SK-N-SH (cell line): Measurements from ENCODE around the gene ARHGAP15. TPM values are rescaled to one million over a fixed set of nuclear protein-coding genes. Genes with fewer than 3 reads are reported as not detected.

Experiments used
- CTCF ChIA-PET: fragments of 300-600, 350-600 bp; formaldehyde crosslinking; extraction: SDS; loops from one replicate; lab custom pipeline; 2021; lab: Yijun Ruan, JAX
- POLR2A ChIA-PET: fragments of 350-600 bp; sonication (Branson Sonifier 250); formaldehyde crosslinking; extraction: SDS; loops from one replicate; lab custom pipeline; 2020; ENCODE audit warnings: antibody characterized with exemption, inconsistent platforms; lab: Yijun Ruan, JAX
- DNase-seq: peaks from one replicate; pipeline ENCODE4 v3.0.0; 2012
- H2AFZ ChIP-seq: fragments of 200-600 bp; sonication (generic); 2 replicates; pipeline ENCODE4 v1.8.1; 2016; ENCODE audit warnings: antibody characterized with exemption, mild to moderate bottlenecking, low read depth
- H3F3A ChIP-seq: fragments of 200-600 bp; sonication (generic); replicated peaks from 2 replicates; pipeline ENCODE3; 2016; ENCODE audit warnings: antibody characterized with exemption, mild to moderate bottlenecking; ENCODE audit not compliant: insufficient read depth
- H3K27ac ChIP-seq, 2 experiments: fragments of 200-500 bp in 1 of 2; fragments of 200-600 bp in 1 of 2; sonication (Bioruptor generic) in 1 of 2; sonication (generic), shearing (Covaris generic) in 1 of 2; 2 replicates each; pipeline versions ENCODE4 v1.5.1 to v1.6.1; 2014 to 2016; ENCODE audit warnings: low read depth in 2 of 2, inconsistent platforms in 1 of 2, low read length in 1 of 2, mild to moderate bottlenecking in 1 of 2, mixed read lengths in 1 of 2
- H3K27me3 ChIP-seq: fragments of 200-600 bp; sonication (generic), shearing (Covaris generic); 2 replicates; pipeline ENCODE4 v1.6.1; 2016; ENCODE audit warnings: mixed run types; ENCODE audit not compliant: insufficient read depth
- H3K36me3 ChIP-seq, 2 experiments: fragments of 200-500 bp in 1 of 2; fragments of 200-600 bp in 1 of 2; sonication (Bioruptor generic) in 1 of 2; sonication (generic) in 1 of 2; replicated peaks in 1 of 2; 2 replicates each; pipeline versions ENCODE3 to v1.5.1; 2014 to 2016; ENCODE audit warnings: low read length in 1 of 2, mild to moderate bottlenecking in 1 of 2; ENCODE audit not compliant: insufficient read depth in 2 of 2, control insufficient read depth in 1 of 2
- H3K4me1 ChIP-seq, 2 experiments: fragments of 200-500 bp in 1 of 2; fragments of 200-600 bp in 1 of 2; sonication (Bioruptor generic) in 1 of 2; sonication (generic), shearing (Covaris generic) in 1 of 2; 2 replicates each; pipeline versions ENCODE4 v1.5.1 to v1.6.1; 2014 to 2016; ENCODE audit warnings: low read depth in 1 of 2, low read length in 1 of 2, mixed run types in 1 of 2; ENCODE audit not compliant: insufficient read depth in 2 of 2, control insufficient read depth in 1 of 2
- H3K4me2 ChIP-seq: fragments of 200-600 bp; sonication (generic), shearing (Covaris generic); 2 replicates; pipeline ENCODE4 v1.6.1; 2017; ENCODE audit warnings: mixed run types
- H3K4me3 ChIP-seq, 2 experiments: fragments of 200-500 bp in 1 of 2; fragments of 200-600 bp in 1 of 2; sonication (Bioruptor generic) in 1 of 2; sonication (generic), shearing (Covaris generic) in 1 of 2; 2 replicates each; pipeline versions ENCODE4 v1.5.1 to v1.8.1; 2014 to 2016; ENCODE audit warnings: low read depth in 2 of 2, inconsistent platforms in 1 of 2, low read length in 1 of 2, mild to moderate bottlenecking in 1 of 2, mixed read lengths in 1 of 2, moderate library complexity in 1 of 2
- H3K79me2 ChIP-seq: fragments of 200-600 bp; sonication (generic); 2 replicates; pipeline ENCODE4 v1.8.1; 2017; ENCODE audit warnings: mild to moderate bottlenecking; ENCODE audit not compliant: insufficient read depth
- H3K9ac ChIP-seq: fragments of 200-600 bp; sonication (generic); 2 replicates; pipeline ENCODE4 v1.6.1; 2017; ENCODE audit warnings: mixed run types
- H3K9me2 ChIP-seq: fragments of 200-600 bp; sonication (generic); 2 replicates; pipeline ENCODE4 v1.6.1; 2017; ENCODE audit warnings: mixed run types
- H3K9me3 ChIP-seq: fragments of 200-600 bp; sonication (generic); 2 replicates; pipeline ENCODE4 v1.6.1; 2017; ENCODE audit warnings: mixed run types, mild to moderate bottlenecking, moderate library complexity
- H4K20me1 ChIP-seq: fragments of 200-600 bp; sonication (generic); 2 replicates; pipeline ENCODE4 v1.6.1; 2017; ENCODE audit warnings: mild to moderate bottlenecking, mixed run types; ENCODE audit not compliant: insufficient read depth
- CHD2 ChIP-seq: fragments of 150-350 bp; IDR thresholded peaks from 2 replicates; pipeline ENCODE4 v1.6.1; 2018; ENCODE audit warnings: low read length; ENCODE audit not compliant: partially characterized antibody
- ELF1 ChIP-seq: IDR thresholded peaks from 2 replicates; pipeline ENCODE4 v1.4.0; 2012
- EP300 ChIP-seq, 2 experiments: IDR thresholded peaks; 2 replicates each; pipeline versions ENCODE4 v1.4.0 to v1.6.1; 2012; ENCODE audit warnings: borderline replicate concordance in 1 of 2, low read depth in 1 of 2, low read length in 1 of 2
- EZH2phosphoT487 ChIP-seq: fragments of 200-600 bp; sonication (generic); IDR thresholded peaks from 2 replicates; pipeline ENCODE4 v1.6.1; 2017; ENCODE audit warnings: low read depth, mixed run types, mild to moderate bottlenecking, antibody characterized with exemption, moderate library complexity, borderline replicate concordance
- FOSL2 ChIP-seq: IDR thresholded peaks from 2 replicates; pipeline ENCODE4 v1.4.0; 2012; ENCODE audit warnings: low read depth, mild to moderate bottlenecking, moderate library complexity, borderline replicate concordance
- JUND ChIP-seq: IDR thresholded peaks from 2 replicates; pipeline ENCODE4 v1.4.0; 2012
- MEF2A ChIP-seq: IDR thresholded peaks from 2 replicates; pipeline ENCODE4 v1.4.0; 2012; ENCODE audit warnings: low read depth, borderline replicate concordance
- POLR2AphosphoS5 ChIP-seq: IDR thresholded peaks from 2 replicates; pipeline ENCODE4 v1.6.1; 2012; ENCODE audit warnings: low read depth, low read length
- RCOR1 ChIP-seq: fragments of 150-350 bp; IDR thresholded peaks from 2 replicates; pipeline ENCODE4 v1.6.1; 2017; ENCODE audit warnings: antibody characterized with exemption, low read length
- SIN3A ChIP-seq: IDR thresholded peaks from 2 replicates; pipeline ENCODE4 v1.6.1; 2012; ENCODE audit warnings: low read depth, mild to moderate bottlenecking, low read length, moderate library complexity, borderline replicate concordance
- TAF1 ChIP-seq: IDR thresholded peaks from 2 replicates; pipeline ENCODE4 v1.6.1; 2012; ENCODE audit warnings: low read depth, mild to moderate bottlenecking, low read length, moderate library complexity, borderline replicate concordance
- TCF12 ChIP-seq: IDR thresholded peaks from 2 replicates; pipeline ENCODE4 v1.4.0; 2012
- TEAD4 ChIP-seq: IDR thresholded peaks from 2 replicates; pipeline ENCODE4 v1.4.0; 2012; ENCODE audit warnings: mild to moderate bottlenecking, borderline replicate concordance; ENCODE audit not compliant: insufficient read depth
- YY1 ChIP-seq: IDR thresholded peaks from 2 replicates; pipeline ENCODE4 v1.4.0; 2012; ENCODE audit warnings: low read depth, mild to moderate bottlenecking
- WGBS: methylation state at CpG from one replicate; pipeline ENCODE4 v1.1.6; 2017; ENCODE audit warnings: low lambda C conversion rate; 5-methylcytosine and 5-hydroxymethylcytosine counted together
- polyA plus RNA-seq, 3 experiments: library from polyadenylated mRNA; depleted of rRNA; stranded (reverse); fragments of >200 nt; gene quantifications; 2 replicates each; pipeline ENCODE4 v1.2.3, GENCODE V29; 2012
- TF ChIP-seq, protein P1 (sequence below): IDR thresholded peaks from 2 replicates; pipeline ENCODE4; 2012
- TF ChIP-seq, protein P2 (sequence below): IDR thresholded peaks from 2 replicates; pipeline ENCODE4 v1.4.0; 2012; ENCODE audit warnings: low read depth
- TF ChIP-seq, protein P3 (sequence below): fragments of 150-350 bp; IDR thresholded peaks from 2 replicates; pipeline ENCODE4 v1.6.1; 2017; ENCODE audit warnings: antibody characterized with exemption, low read length, low read depth, borderline replicate concordance
- TF ChIP-seq, protein P4 (sequence below): IDR thresholded peaks from 2 replicates; pipeline ENCODE4 v1.6.1; 2012; ENCODE audit warnings: mild to moderate bottlenecking, low read depth, low read length, moderate library complexity
- TF ChIP-seq, protein P5 (sequence below): fragments of 200-600 bp; sonication (generic); IDR thresholded peaks from 2 replicates; pipeline ENCODE4 v1.6.1; 2017; ENCODE audit warnings: antibody characterized with exemption, mild to moderate bottlenecking, moderate library complexity

ARHGAP15 gene
- polyA plus RNA-seq, 1 of the 3 experiments (the other 2 are of a cell fraction) = not detected

DNA sequence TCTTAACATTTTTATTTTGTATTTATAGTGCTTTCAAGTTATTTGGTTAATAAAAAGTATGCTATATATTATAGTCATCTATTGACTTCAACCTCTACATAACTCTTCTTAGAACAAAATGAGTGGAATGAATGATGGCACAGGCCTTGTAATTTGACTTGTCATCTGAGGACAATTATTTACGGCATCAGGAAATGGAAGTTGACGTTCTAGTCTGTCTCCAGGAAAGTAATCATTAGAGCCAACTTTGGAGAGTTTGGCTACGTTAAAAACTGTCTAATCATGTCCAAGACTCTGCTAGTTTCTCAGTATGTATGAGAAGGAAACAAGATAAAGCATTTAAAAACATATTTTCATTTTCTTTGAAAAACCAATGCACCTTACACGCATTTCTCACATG, 353.6 kb downstream of the ARHGAP15 start:
- H3K27ac ChIP-seq = no peak overlapping the region
- no peak overlapping the region for H3K9ac ChIP-seq
- no peak for TF ChIP-seq SIN3A
- TF ChIP-seq, protein P1, sequence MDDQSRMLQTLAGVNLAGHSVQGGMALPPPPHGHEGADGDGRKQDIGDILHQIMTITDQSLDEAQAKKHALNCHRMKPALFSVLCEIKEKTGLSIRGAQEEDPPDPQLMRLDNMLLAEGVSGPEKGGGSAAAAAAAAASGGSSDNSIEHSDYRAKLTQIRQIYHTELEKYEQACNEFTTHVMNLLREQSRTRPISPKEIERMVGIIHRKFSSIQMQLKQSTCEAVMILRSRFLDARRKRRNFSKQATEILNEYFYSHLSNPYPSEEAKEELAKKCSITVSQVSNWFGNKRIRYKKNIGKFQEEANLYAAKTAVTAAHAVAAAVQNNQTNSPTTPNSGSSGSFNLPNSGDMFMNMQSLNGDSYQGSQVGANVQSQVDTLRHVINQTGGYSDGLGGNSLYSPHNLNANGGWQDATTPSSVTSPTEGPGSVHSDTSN = peak; percentile 62
- TF ChIP-seq, all 33 proteins: peak for 1
- WGBS = 80% methylated on average over 4 of the region's 4 CpGs
- CTCF ChIA-PET = interaction anchor here (1.2 kb wide), 1 partner anchor 15 kb away, joined by 3 read pairs; no protein-coding TSS in a partner anchor
- POLR2A ChIA-PET = no interaction called here
- H3K9me3 ChIP-seq = no peaks in the 10 kb centered on the region
- H3K4me2 ChIP-seq = no peak overlapping the region
- H2AFZ ChIP-seq = no peak overlapping the region
- H3K9me2 ChIP-seq = no peaks in the 10 kb centered on the region
- peaks cover 0 to 5% of the 10 kb centered on the region in 2 experiments; a peak in 1 of 4 replicates for H3K4me1 ChIP-seq
- H3K27me3 ChIP-seq = no peaks in the 10 kb centered on the region
- H3F3A ChIP-seq = no peaks in the 10 kb centered on the region
- DNase-seq = no peak
- no peaks in the 10 kb centered on the region for H3K36me3 ChIP-seq
- no peaks in the 10 kb centered on the region for H3K79me2 ChIP-seq
- no peak overlapping the region for H3K4me3 ChIP-seq
- no peaks in the 10 kb centered on the region for H4K20me1 ChIP-seq

DNA sequence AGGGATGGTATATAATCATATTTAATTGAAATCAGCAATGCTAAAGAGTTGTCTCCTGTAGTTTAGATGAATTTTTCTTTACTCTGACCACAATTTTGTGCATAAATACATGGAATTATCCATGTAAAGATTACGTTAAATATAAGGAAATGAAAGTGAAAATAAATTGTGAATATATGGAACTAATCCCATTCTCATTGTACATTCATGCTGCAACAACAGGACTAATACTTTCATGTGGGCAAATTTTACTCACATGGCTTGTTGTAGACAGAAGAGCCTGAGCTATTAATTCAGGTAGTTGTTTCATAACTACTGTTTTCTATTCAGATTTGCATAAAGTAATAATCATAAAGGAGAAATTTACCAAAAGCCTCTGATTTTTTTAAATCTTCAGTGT, 357.8 kb downstream of the ARHGAP15 start:
- H3K4me3 ChIP-seq = no peak overlapping the region
- TF ChIP-seq POLR2AphosphoS5 (no peak), EZH2phosphoT487 (no peak), MEF2A (no peak), TAF1 (no peak), SIN3A (no peak), JUND (no peak), ELF1 (no peak), FOSL2 (no peak), TCF12 (no peak), TEAD4 (no peak), EP300 (IDR thresholded peaks at IDR 0.05; ENCODE audit: borderline replicate concordance in 1 of 2, low read depth in 1 of 2, low read length in 1 of 2) (no peak), YY1 (no peak), RCOR1 (no peak), CHD2 (no peak)
- TF ChIP-seq, protein P2, sequence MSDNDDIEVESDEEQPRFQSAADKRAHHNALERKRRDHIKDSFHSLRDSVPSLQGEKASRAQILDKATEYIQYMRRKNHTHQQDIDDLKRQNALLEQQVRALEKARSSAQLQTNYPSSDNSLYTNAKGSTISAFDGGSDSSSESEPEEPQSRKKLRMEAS = no peak
- TF ChIP-seq, protein P3, sequence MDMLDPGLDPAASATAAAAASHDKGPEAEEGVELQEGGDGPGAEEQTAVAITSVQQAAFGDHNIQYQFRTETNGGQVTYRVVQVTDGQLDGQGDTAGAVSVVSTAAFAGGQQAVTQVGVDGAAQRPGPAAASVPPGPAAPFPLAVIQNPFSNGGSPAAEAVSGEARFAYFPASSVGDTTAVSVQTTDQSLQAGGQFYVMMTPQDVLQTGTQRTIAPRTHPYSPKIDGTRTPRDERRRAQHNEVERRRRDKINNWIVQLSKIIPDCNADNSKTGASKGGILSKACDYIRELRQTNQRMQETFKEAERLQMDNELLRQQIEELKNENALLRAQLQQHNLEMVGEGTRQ = no peak
- TF ChIP-seq, protein P1 = no peak
- TF ChIP-seq, protein P4, sequence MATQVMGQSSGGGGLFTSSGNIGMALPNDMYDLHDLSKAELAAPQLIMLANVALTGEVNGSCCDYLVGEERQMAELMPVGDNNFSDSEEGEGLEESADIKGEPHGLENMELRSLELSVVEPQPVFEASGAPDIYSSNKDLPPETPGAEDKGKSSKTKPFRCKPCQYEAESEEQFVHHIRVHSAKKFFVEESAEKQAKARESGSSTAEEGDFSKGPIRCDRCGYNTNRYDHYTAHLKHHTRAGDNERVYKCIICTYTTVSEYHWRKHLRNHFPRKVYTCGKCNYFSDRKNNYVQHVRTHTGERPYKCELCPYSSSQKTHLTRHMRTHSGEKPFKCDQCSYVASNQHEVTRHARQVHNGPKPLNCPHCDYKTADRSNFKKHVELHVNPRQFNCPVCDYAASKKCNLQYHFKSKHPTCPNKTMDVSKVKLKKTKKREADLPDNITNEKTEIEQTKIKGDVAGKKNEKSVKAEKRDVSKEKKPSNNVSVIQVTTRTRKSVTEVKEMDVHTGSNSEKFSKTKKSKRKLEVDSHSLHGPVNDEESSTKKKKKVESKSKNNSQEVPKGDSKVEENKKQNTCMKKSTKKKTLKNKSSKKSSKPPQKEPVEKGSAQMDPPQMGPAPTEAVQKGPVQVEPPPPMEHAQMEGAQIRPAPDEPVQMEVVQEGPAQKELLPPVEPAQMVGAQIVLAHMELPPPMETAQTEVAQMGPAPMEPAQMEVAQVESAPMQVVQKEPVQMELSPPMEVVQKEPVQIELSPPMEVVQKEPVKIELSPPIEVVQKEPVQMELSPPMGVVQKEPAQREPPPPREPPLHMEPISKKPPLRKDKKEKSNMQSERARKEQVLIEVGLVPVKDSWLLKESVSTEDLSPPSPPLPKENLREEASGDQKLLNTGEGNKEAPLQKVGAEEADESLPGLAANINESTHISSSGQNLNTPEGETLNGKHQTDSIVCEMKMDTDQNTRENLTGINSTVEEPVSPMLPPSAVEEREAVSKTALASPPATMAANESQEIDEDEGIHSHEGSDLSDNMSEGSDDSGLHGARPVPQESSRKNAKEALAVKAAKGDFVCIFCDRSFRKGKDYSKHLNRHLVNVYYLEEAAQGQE = no peak
- TF ChIP-seq, protein P5, sequence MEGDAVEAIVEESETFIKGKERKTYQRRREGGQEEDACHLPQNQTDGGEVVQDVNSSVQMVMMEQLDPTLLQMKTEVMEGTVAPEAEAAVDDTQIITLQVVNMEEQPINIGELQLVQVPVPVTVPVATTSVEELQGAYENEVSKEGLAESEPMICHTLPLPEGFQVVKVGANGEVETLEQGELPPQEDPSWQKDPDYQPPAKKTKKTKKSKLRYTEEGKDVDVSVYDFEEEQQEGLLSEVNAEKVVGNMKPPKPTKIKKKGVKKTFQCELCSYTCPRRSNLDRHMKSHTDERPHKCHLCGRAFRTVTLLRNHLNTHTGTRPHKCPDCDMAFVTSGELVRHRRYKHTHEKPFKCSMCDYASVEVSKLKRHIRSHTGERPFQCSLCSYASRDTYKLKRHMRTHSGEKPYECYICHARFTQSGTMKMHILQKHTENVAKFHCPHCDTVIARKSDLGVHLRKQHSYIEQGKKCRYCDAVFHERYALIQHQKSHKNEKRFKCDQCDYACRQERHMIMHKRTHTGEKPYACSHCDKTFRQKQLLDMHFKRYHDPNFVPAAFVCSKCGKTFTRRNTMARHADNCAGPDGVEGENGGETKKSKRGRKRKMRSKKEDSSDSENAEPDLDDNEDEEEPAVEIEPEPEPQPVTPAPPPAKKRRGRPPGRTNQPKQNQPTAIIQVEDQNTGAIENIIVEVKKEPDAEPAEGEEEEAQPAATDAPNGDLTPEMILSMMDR = no peak
- no peaks in the 10 kb centered on the region for H3K36me3 ChIP-seq
- no peaks in the 10 kb centered on the region for H3K9me3 ChIP-seq
- H3K27me3 ChIP-seq = no peaks in the 10 kb centered on the region
- no peak overlapping the region for H3K4me2 ChIP-seq
- CTCF ChIA-PET = no interaction called here
- 74% methylated on average over 1 of the region's 1 CpG for WGBS
- POLR2A ChIA-PET = no interaction called here
- peaks cover 13% of the 10 kb centered on the region for H3F3A ChIP-seq
- no peak for DNase-seq
- no peak overlapping the region for H3K27ac ChIP-seq
- H3K9me2 ChIP-seq = no peaks in the 10 kb centered on the region
- H2AFZ ChIP-seq = no peak overlapping the region
- peaks cover 0 to under 1% of the 10 kb centered on the region in 2 experiments; a peak in 1 of 4 replicates for H3K4me1 ChIP-seq
- H3K9ac ChIP-seq = no peak overlapping the region
- no peaks in the 10 kb centered on the region for H4K20me1 ChIP-seq
- H3K79me2 ChIP-seq = no peaks in the 10 kb centered on the region
